HG03342 (cell line): ENCODE measurements around the gene RABL3.
"Not testable (repeated sequence)": the region's sequence is repeated elsewhere in the genome, so short reads cannot be mapped to it uniquely, and the experiment has no call there.

Experiments
- ATAC-seq: cut with Tn5 transposase; IDR thresholded peaks from one replicate; pipeline ENCODE4 v1.9.1; 2021; ENCODE audit warnings: mild to moderate bottlenecking, moderate library complexity; ENCODE audit not compliant: unreplicated experiment

Gene RABL3

GRCh38 chr3:120649830-120650233, 92.5 kb downstream of the RABL3 start:
- no peak for ATAC-seq

GRCh38 chr3:120648290-120648689, 94.0 kb downstream of the RABL3 start:
- no peak for ATAC-seq

- no peak for ATAC-seq
These were observed 95.4 kb downstream of the RABL3 start for GRCh38 chr3:120646771-120647432.

- no peak for ATAC-seq
These were observed 97.1 kb downstream of the RABL3 start for GRCh38 chr3:120645083-120645845.

- no peak for ATAC-seq
These were observed 99.9 kb downstream of the RABL3 start for GRCh38 chr3:120642368-120642948.

GRCh38 chr3:120641696-120642246, 100.5 kb downstream of the RABL3 start:
- ATAC-seq: no peak

- no peak for ATAC-seq
These were observed 102.1 kb downstream of the RABL3 start for GRCh38 chr3:120640231-120640630.

GRCh38 chr3:120638820-120639219, 103.5 kb downstream of the RABL3 start:
- not testable (repeated sequence) for ATAC-seq

GRCh38 chr3:120637851-120638559, 104.3 kb downstream of the RABL3 start:
- ATAC-seq: no peak

- no peak for ATAC-seq
These were observed 105.4 kb downstream of the RABL3 start for GRCh38 chr3:120636795-120637401.
